Measurements from ENCODE around the gene TMEM253. TPM values are rescaled to one million over a fixed set of nuclear protein-coding genes. Genes with fewer than 3 reads are reported as not detected.

TMEM253 gene
- total RNA-seq, 4 donors from 2014 or later: 0.44 to 1.8 TPM; not detected in 2

DNA sequence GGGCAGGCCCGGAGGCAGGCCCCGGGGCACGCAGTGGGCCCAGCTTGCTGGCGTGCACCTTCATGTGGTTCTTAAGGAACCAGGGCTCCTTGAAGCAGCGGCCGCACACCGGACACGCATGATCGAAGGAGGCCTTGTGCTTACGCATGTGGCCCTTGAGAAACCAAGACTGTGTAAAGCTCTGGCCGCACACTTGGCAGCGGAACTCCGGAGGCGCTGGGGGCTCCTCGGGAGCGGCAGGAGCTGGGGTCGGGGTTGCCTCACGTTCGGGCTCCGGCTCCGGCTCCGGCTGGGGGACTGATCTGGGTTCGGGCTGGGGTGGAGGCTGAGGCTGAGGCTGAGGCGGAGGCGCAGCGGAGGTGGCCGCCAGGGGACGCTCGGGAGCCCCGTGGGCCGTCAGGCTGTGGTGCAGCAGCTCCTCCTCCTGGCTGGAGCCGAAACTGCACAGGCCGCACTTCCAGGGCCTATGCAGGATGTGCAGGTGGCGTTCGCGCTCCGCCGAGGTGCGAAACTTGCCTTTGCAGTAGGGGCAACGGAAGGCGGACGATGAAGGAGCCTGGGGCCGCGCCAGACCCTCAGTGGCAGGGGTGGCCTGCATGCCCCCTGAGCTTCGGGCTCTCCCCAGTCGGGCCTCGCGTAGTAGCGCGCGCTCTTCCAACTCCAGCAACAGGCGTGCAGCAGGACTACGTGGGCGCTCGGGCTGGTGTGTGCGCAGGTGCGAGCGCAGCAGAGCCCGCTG, 8.4 kb upstream of the TMEM253 start:
- TF ChIP-seq, protein P1, sequence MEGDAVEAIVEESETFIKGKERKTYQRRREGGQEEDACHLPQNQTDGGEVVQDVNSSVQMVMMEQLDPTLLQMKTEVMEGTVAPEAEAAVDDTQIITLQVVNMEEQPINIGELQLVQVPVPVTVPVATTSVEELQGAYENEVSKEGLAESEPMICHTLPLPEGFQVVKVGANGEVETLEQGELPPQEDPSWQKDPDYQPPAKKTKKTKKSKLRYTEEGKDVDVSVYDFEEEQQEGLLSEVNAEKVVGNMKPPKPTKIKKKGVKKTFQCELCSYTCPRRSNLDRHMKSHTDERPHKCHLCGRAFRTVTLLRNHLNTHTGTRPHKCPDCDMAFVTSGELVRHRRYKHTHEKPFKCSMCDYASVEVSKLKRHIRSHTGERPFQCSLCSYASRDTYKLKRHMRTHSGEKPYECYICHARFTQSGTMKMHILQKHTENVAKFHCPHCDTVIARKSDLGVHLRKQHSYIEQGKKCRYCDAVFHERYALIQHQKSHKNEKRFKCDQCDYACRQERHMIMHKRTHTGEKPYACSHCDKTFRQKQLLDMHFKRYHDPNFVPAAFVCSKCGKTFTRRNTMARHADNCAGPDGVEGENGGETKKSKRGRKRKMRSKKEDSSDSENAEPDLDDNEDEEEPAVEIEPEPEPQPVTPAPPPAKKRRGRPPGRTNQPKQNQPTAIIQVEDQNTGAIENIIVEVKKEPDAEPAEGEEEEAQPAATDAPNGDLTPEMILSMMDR (IDR thresholded peaks at IDR 0.05; ENCODE audit: low read depth): no peak

DNA sequence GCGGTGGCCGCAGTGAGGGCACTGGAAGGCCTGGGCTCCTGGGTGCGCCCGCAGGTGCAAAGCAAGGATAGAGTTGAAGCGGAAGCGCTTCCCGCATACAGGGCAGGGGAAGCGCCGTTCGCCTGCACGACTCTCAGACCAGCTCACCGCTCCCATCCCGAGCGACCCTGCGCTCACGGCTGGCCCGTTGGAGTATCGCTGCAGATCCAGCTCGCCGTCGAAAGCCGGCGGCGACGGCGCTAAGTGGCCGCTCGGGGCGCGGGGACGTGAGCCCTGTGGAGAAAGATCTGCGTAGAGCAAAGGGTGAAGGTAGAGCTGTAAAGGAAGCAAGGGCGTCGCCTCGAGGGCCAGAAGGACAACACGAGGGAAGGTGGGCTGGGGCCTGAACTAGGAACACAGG, 7.8 kb upstream of the TMEM253 start:
- TF ChIP-seq, protein P1 (IDR thresholded peaks at IDR 0.05; ENCODE audit: low read depth): no peak

DNA sequence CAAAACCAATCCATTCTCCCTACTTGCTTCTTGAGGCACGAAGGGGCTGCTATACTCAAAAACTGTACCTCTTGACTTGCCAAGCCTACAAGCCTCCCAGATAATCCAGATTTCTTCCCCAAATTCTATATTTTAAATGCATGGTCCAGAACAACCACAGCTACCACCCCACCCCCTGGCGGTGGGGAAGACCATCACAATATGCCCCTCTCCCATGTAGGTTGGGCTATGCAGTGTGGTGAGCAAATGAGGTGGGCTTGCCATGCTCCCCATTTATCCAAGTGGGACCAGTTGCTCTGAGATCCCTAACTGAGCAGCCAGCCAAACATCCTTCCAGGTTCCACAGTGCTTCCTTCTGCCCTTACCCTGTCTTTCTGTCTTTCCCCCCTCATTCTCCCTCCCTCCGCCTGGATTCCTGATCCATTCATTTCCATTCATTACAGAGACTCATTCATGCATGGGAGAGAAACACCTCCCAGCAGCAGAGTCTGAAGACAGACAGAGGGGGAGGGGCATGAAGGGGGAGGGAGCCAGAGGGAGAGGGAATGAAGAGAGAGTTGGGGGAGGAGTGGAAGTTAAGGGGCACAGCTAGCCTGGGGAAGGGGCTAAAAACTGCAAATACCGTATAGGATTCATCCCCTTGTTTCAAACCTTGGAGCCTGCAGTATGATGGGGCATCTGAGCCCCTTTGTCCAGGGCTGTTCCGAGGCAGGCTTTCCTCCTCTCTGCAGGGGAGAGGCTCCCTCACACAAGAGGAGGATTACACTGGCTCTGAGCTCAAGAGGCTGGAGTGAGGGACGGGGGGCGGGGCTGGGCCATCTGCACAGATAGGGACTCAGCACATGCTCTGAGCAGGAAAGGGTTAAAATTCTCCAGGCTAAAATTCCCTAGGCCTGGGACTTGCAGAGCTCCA, 6.8 kb upstream of the TMEM253 start:
- TF ChIP-seq, protein P1 (IDR thresholded peaks at IDR 0.05; ENCODE audit: low read depth): no peak

DNA sequence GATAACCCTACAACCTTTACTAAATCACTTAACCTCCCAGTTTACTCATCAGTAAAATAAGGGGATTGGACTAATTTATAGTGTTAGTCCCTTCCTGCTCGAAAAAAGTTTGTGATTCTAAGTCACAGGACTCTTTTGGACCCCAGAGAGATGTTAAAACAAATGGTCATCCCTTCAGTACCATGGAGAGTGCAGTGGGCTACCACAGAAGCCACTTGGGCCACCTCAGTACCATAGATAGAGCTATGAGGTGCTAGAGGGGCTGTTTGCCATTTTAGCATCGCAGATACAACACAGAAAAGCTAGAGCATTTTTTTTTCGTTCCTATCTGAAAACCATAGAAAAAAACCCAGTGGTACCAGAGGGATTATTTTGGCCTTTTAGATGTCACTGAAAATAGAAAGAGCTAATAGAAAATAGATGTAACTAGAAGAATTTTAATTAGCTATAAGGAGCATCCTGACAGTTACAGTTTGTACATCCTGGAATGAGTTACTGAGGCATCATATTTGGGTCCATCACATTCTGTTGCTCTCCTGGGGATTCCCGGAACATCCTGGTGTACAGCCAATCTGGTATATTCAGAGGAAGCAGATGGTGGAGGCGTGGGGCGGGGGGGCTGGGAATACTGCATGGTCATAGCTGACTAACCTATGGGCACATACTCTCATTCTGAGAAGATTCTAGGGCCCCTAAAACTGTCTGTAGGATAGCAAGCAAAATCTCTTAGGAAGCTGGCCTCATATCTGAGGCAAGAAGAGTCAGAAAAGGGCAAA, 5.2 kb upstream of the TMEM253 start:
- TF ChIP-seq, protein P1 (IDR thresholded peaks at IDR 0.05; ENCODE audit: low read depth): no peak

DNA sequence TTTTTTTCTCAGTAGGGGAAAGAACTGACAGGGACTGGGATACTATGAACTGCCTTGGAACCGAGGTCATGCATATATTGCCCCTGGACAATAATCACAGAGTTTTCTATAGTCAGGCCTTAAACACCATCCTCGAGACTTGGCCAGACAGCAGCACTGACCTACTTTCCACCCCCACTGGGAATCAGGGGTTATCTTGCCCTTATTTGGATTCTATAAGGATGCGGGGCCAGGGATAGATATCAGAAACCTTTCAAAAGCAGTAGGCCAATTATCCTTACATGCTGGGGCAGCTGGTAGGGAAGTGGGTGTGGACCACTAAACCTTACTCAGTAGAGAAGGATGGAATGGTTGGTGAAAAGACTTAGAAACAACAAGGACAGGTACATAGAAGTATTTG, 4.4 kb upstream of the TMEM253 start:
- TF ChIP-seq, protein P1 (IDR thresholded peaks at IDR 0.05; ENCODE audit: low read depth): no peak

DNA sequence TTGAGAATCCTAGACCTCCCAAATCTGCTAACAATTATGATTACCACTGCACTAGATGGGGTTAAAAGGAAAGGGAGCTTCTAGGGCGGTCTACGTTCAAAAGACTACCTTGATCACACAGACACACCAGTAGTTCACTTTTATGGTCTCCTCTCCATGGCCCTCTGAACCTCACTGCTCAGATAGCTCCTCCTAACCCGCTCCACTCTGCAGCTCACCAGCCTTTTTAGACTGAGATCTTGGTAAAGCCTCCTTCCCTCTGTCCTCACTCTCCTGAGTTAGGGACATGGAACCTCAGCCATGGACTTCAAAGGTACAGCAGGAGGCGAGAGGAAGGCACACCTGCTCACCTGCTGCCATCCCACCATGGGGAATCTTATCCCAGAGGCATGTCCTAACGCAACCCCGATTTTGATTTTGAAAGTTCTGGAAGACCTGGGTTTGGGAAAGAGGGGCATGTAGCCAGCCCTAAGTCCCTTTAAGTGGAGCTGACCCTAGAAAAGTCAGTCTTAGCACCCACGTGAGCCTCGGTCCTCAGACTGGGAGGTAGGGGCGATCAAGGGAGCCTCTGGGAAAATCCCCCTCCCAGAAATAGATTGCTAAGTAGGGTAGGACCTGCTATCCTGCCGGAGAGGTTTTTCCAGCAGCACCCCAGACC, 3.8 kb upstream of the TMEM253 start:
- TF ChIP-seq, protein P1 (IDR thresholded peaks at IDR 0.05; ENCODE audit: low read depth): no peak
